HepG2 (cell line): Measurements from ENCODE around the gene JUND. TPM values are rescaled to one million over a fixed set of nuclear protein-coding genes. Genes with fewer than 3 reads are reported as not detected.
A peak's percentile ranks its signal among the peaks of the same experiment; 100 is the strongest.

Experiments
- ADNP ChIP-seq: sonication (generic); formaldehyde crosslinking; IDR thresholded peaks from 2 replicates; pipeline ENCODE4 v1.4.0; 2020; ENCODE audit warnings: missing genetic modification reagents
- ARID2 ChIP-seq: sonication (generic); formaldehyde crosslinking; IDR thresholded peaks from 2 replicates; pipeline ENCODE4 v1.8.1; 2022; ENCODE audit warnings: mild to moderate bottlenecking, missing genetic modification reagents, borderline replicate concordance
- ARNT ChIP-seq: fragments of 450-650 bp; IDR thresholded peaks from 2 replicates; pipeline ENCODE4 v1.6.1; 2017
- ATAD3A ChIP-seq: sonication (generic); formaldehyde crosslinking; IDR thresholded peaks from 2 replicates; pipeline ENCODE4 v1.4.0; 2020; ENCODE audit warnings: missing genetic modification reagents
- CENPBD1 ChIP-seq: sonication (generic); formaldehyde crosslinking; IDR thresholded peaks from 2 replicates; pipeline ENCODE4 v1.8.0; 2022; ENCODE audit warnings: missing genetic modification reagents, low read depth, mild to moderate bottlenecking, borderline replicate concordance
- IRF2 ChIP-seq: IDR thresholded peaks from 2 replicates; pipeline ENCODE4 v1.6.1; 2018; ENCODE audit warnings: missing genetic modification reagents, missing compliant biosample characterization
- KAT8 ChIP-seq: IDR thresholded peaks from 2 replicates; pipeline ENCODE4 v1.6.1; 2016; ENCODE audit warnings: missing genetic modification reagents, missing compliant biosample characterization
- LBX2 ChIP-seq: sonication (generic); formaldehyde crosslinking; IDR thresholded peaks from 2 replicates; pipeline ENCODE4 v1.5.0; 2020; ENCODE audit warnings: missing genetic modification reagents, mild to moderate bottlenecking, borderline replicate concordance
- NFAT5 ChIP-seq: sonication (generic); formaldehyde crosslinking; IDR thresholded peaks from 2 replicates; pipeline ENCODE4 v1.4.0; 2020; ENCODE audit warnings: missing genetic modification reagents
- NPAS2 ChIP-seq: sonication (generic); formaldehyde crosslinking; IDR thresholded peaks from 2 replicates; pipeline ENCODE4 v1.8.0; 2022; ENCODE audit warnings: mild to moderate bottlenecking, missing genetic modification reagents, borderline replicate concordance
- PHF8 ChIP-seq: sonication (generic); formaldehyde crosslinking; IDR thresholded peaks from 2 replicates; pipeline ENCODE4 v1.5.0; 2020; ENCODE audit warnings: missing genetic modification reagents
- POLR2AphosphoS5 ChIP-seq: IDR thresholded peaks from 2 replicates; pipeline ENCODE4 v1.6.1; 2012; ENCODE audit warnings: low read depth, low read length
- RFX1 ChIP-seq: fragments of 450-650 bp; IDR thresholded peaks from 2 replicates; pipeline ENCODE4 v1.6.1; 2017
- RXRA ChIP-seq: sonication (generic); formaldehyde crosslinking; IDR thresholded peaks from 2 replicates; pipeline ENCODE4 v1.5.1; 2020; ENCODE audit warnings: missing genetic modification reagents
- SETDB1 ChIP-seq: sonication (generic); formaldehyde crosslinking; IDR thresholded peaks from 2 replicates; pipeline ENCODE4 v1.5.1; 2020; ENCODE audit warnings: missing genetic modification reagents, mild to moderate bottlenecking, borderline replicate concordance
- SP4 ChIP-seq: sonication (generic); formaldehyde crosslinking; IDR thresholded peaks from 2 replicates; pipeline ENCODE4 v1.8.1; 2023; ENCODE audit warnings: mild to moderate bottlenecking, missing genetic modification reagents
- TCF7 ChIP-seq: sonication (generic); IDR thresholded peaks from 2 replicates; pipeline ENCODE4 v1.6.1; 2016; ENCODE audit warnings: antibody characterized with exemption, low read depth
- TCF7L2 ChIP-seq: IDR thresholded peaks from 2 replicates; pipeline ENCODE4 v1.6.1; 2011; ENCODE audit warnings: mild to moderate bottlenecking, low read depth, low read length, moderate library complexity
- TGIF2 ChIP-seq: IDR thresholded peaks from 2 replicates; pipeline ENCODE4 v1.6.1; 2016; ENCODE audit warnings: control low read depth, missing compliant biosample characterization
- ZBTB46 ChIP-seq: sonication (generic); formaldehyde crosslinking; IDR thresholded peaks from 2 replicates; pipeline ENCODE4 v1.4.0; 2020; ENCODE audit warnings: mild to moderate bottlenecking, missing genetic modification reagents, borderline replicate concordance
- ZFP1 ChIP-seq: IDR thresholded peaks from 2 replicates; pipeline ENCODE4 v1.6.1; 2016
- ZNF138 ChIP-seq: sonication (generic); formaldehyde crosslinking; IDR thresholded peaks from 2 replicates; pipeline ENCODE4 v1.5.0; 2020; ENCODE audit warnings: mild to moderate bottlenecking, low read depth, missing genetic modification reagents
- ZNF576 ChIP-seq: sonication (generic); formaldehyde crosslinking; IDR thresholded peaks from 2 replicates; pipeline ENCODE4 v1.4.0; 2020; ENCODE audit warnings: mild to moderate bottlenecking, missing genetic modification reagents
- ZSCAN31 ChIP-seq: sonication (generic); formaldehyde crosslinking; IDR thresholded peaks from 2 replicates; pipeline ENCODE4 v1.5.0; 2020; ENCODE audit warnings: low read depth, mild to moderate bottlenecking, missing genetic modification reagents
- polyA plus RNA-seq, 8 experiments: library from polyadenylated mRNA; depleted of rRNA in 3 of 8; stranded (reverse) in 7 of 8; unstranded in 1 of 8; fragments of >200 nt; fragmentation: Illumina TruSeq in 4 of 8; extraction: Trizol in 4 of 8; gene quantifications; 2 replicates each; pipeline versions ENCODE4 v1.2.1 to v1.2.3, GENCODE V29; 2011 to 2016; ENCODE audit warnings: low read depth in 4 of 8, missing spikeins in 1 of 8, mixed read lengths in 1 of 8; ENCODE audit not compliant: insufficient read depth in 1 of 8
- total RNA-seq, 5 experiments: library from RNA; depleted of rRNA; stranded (reverse); fragments of >200 nt; fragmentation: Illumina TruSeq; extraction: Trizol; gene quantifications; 2 replicates each; pipeline ENCODE4 v1.2.3, GENCODE V29; 2016; ENCODE audit warnings: low read depth in 1 of 5

Gene JUND
- total and polyA plus RNA-seq, 2 of the 13 experiments (the other 11 are each of a cell fraction or from before 2014, with no cell fraction given): 41.2 to 59.8 TPM

GRCh38 chr19:18317961-18318800 lies 36.8 kb upstream of the JUND start (continued):
- TF ChIP-seq ZBTB46 (CRISPR knock-in tag) (0 out of 2 replicates have a peak, but pooled peaks have one; percentile 45), NPAS2 (CRISPR knock-in tag) (no peak), LBX2 (CRISPR knock-in tag) (no peak), PHF8 (CRISPR knock-in tag) (0 out of 2 replicates have a peak, but pooled peaks have one; percentile 40), ZNF576 (CRISPR knock-in tag) (no peak), IRF2 (CRISPR knock-in tag) (no peak), ADNP (CRISPR knock-in tag) (no peak), RFX1 (no peak), KAT8 (peak; percentile 47; the same call in 1 of the 2 replicates), SETDB1 (CRISPR knock-in tag) (no peak), ZFP1 (CRISPR knock-in tag) (no peak), ATAD3A (CRISPR knock-in tag) (no peak), SP4 (CRISPR knock-in tag) (0 out of 2 replicates have a peak, but pooled peaks have one; percentile 31), RXRA (CRISPR knock-in tag) (peak; percentile 97), POLR2AphosphoS5 (no peak), CENPBD1 (CRISPR knock-in tag) (no peak), TCF7 (no peak), ZSCAN31 (CRISPR knock-in tag) (no peak), TCF7L2 (no peak), NFAT5 (CRISPR knock-in tag) (no peak), TGIF2 (no peak), ARNT (no peak), ZNF138 (CRISPR knock-in tag) (no peak), ARID2 (CRISPR knock-in tag) (no peak)
